SH-SY5Y (cell line): ENCODE data around the gene ADCY6.

Experiments used
- GATA2 ChIP-seq: IDR thresholded peaks from 2 replicates; pipeline ENCODE4 v1.6.1; 2011; ENCODE audit warnings: mild to moderate bottlenecking, low read depth, low read length
- GATA3 ChIP-seq: IDR thresholded peaks from 2 replicates; pipeline ENCODE4 v1.6.1; 2011; ENCODE audit warnings: low read depth, mild to moderate bottlenecking, low read length, moderate library complexity

GRCh38 chr12:48765753-48766162 lies 23.1 kb downstream of the ADCY6 start:
- TF ChIP-seq GATA2 (no peak), GATA3 (no peak)
